SK-N-SH (cell line): ENCODE data around the gene NFASC. TPM values are rescaled to one million over a fixed set of nuclear protein-coding genes. Genes with fewer than 3 reads are reported as not detected.

ENCODE experiments used
- CTCF ChIA-PET: fragments of 300-600, 350-600 bp; formaldehyde crosslinking; extraction: SDS; loops from one replicate; lab custom pipeline; 2021; lab: Yijun Ruan, JAX
- POLR2A ChIA-PET: fragments of 350-600 bp; sonication (Branson Sonifier 250); formaldehyde crosslinking; extraction: SDS; loops from one replicate; lab custom pipeline; 2020; ENCODE audit warnings: antibody characterized with exemption, inconsistent platforms; lab: Yijun Ruan, JAX
- DNase-seq: peaks from one replicate; pipeline ENCODE4 v3.0.0; 2012
- H2AFZ ChIP-seq: fragments of 200-600 bp; sonication (generic); 2 replicates; pipeline ENCODE4 v1.8.1; 2016; ENCODE audit warnings: antibody characterized with exemption, mild to moderate bottlenecking, low read depth
- H3F3A ChIP-seq: fragments of 200-600 bp; sonication (generic); replicated peaks from 2 replicates; pipeline ENCODE3; 2016; ENCODE audit warnings: antibody characterized with exemption, mild to moderate bottlenecking; ENCODE audit not compliant: insufficient read depth
- H3K27ac ChIP-seq, 2 experiments: fragments of 200-500 bp in 1 of 2; fragments of 200-600 bp in 1 of 2; sonication (Bioruptor generic) in 1 of 2; sonication (generic), shearing (Covaris generic) in 1 of 2; 2 replicates each; pipeline versions ENCODE4 v1.5.1 to v1.6.1; 2014 to 2016; ENCODE audit warnings: low read depth in 2 of 2, inconsistent platforms in 1 of 2, low read length in 1 of 2, mild to moderate bottlenecking in 1 of 2, mixed read lengths in 1 of 2
- H3K27me3 ChIP-seq: fragments of 200-600 bp; sonication (generic), shearing (Covaris generic); 2 replicates; pipeline ENCODE4 v1.6.1; 2016; ENCODE audit warnings: mixed run types; ENCODE audit not compliant: insufficient read depth
- H3K36me3 ChIP-seq, 2 experiments: fragments of 200-500 bp in 1 of 2; fragments of 200-600 bp in 1 of 2; sonication (Bioruptor generic) in 1 of 2; sonication (generic) in 1 of 2; replicated peaks in 1 of 2; 2 replicates each; pipeline versions ENCODE3 to v1.5.1; 2014 to 2016; ENCODE audit warnings: low read length in 1 of 2, mild to moderate bottlenecking in 1 of 2; ENCODE audit not compliant: insufficient read depth in 2 of 2, control insufficient read depth in 1 of 2
- H3K4me1 ChIP-seq, 2 experiments: fragments of 200-500 bp in 1 of 2; fragments of 200-600 bp in 1 of 2; sonication (Bioruptor generic) in 1 of 2; sonication (generic), shearing (Covaris generic) in 1 of 2; 2 replicates each; pipeline versions ENCODE4 v1.5.1 to v1.6.1; 2014 to 2016; ENCODE audit warnings: low read depth in 1 of 2, low read length in 1 of 2, mixed run types in 1 of 2; ENCODE audit not compliant: insufficient read depth in 2 of 2, control insufficient read depth in 1 of 2
- H3K4me2 ChIP-seq: fragments of 200-600 bp; sonication (generic), shearing (Covaris generic); 2 replicates; pipeline ENCODE4 v1.6.1; 2017; ENCODE audit warnings: mixed run types
- H3K4me3 ChIP-seq, 2 experiments: fragments of 200-500 bp in 1 of 2; fragments of 200-600 bp in 1 of 2; sonication (Bioruptor generic) in 1 of 2; sonication (generic), shearing (Covaris generic) in 1 of 2; 2 replicates each; pipeline versions ENCODE4 v1.5.1 to v1.8.1; 2014 to 2016; ENCODE audit warnings: low read depth in 2 of 2, inconsistent platforms in 1 of 2, low read length in 1 of 2, mild to moderate bottlenecking in 1 of 2, mixed read lengths in 1 of 2, moderate library complexity in 1 of 2
- H3K79me2 ChIP-seq: fragments of 200-600 bp; sonication (generic); 2 replicates; pipeline ENCODE4 v1.8.1; 2017; ENCODE audit warnings: mild to moderate bottlenecking; ENCODE audit not compliant: insufficient read depth
- H3K9ac ChIP-seq: fragments of 200-600 bp; sonication (generic); 2 replicates; pipeline ENCODE4 v1.6.1; 2017; ENCODE audit warnings: mixed run types
- H3K9me2 ChIP-seq: fragments of 200-600 bp; sonication (generic); 2 replicates; pipeline ENCODE4 v1.6.1; 2017; ENCODE audit warnings: mixed run types
- H3K9me3 ChIP-seq: fragments of 200-600 bp; sonication (generic); 2 replicates; pipeline ENCODE4 v1.6.1; 2017; ENCODE audit warnings: mixed run types, mild to moderate bottlenecking, moderate library complexity
- H4K20me1 ChIP-seq: fragments of 200-600 bp; sonication (generic); 2 replicates; pipeline ENCODE4 v1.6.1; 2017; ENCODE audit warnings: mild to moderate bottlenecking, mixed run types; ENCODE audit not compliant: insufficient read depth
- CHD2 ChIP-seq: fragments of 150-350 bp; IDR thresholded peaks from 2 replicates; pipeline ENCODE4 v1.6.1; 2018; ENCODE audit warnings: low read length; ENCODE audit not compliant: partially characterized antibody
- FOSL2 ChIP-seq: IDR thresholded peaks from 2 replicates; pipeline ENCODE4 v1.4.0; 2012; ENCODE audit warnings: low read depth, mild to moderate bottlenecking, moderate library complexity, borderline replicate concordance
- FOXJ3 ChIP-seq: sonication (generic); formaldehyde crosslinking; IDR thresholded peaks from 2 replicates; pipeline ENCODE4 v1.5.1; 2020; ENCODE audit warnings: mild to moderate bottlenecking, missing genetic modification reagents
- FOXM1 ChIP-seq: IDR thresholded peaks from 2 replicates; pipeline ENCODE4 v1.4.0; 2012; ENCODE audit warnings: low read depth, mild to moderate bottlenecking
- GABPA ChIP-seq: IDR thresholded peaks from 2 replicates; pipeline ENCODE4 v1.4.0; 2012; ENCODE audit warnings: low read depth, mild to moderate bottlenecking
- JUND ChIP-seq: IDR thresholded peaks from 2 replicates; pipeline ENCODE4 v1.4.0; 2012
- NFIC ChIP-seq: IDR thresholded peaks from 2 replicates; pipeline ENCODE4 v1.4.0; 2012; ENCODE audit warnings: borderline replicate concordance
- POLR2AphosphoS5 ChIP-seq: IDR thresholded peaks from 2 replicates; pipeline ENCODE4 v1.6.1; 2012; ENCODE audit warnings: low read depth, low read length
- RAD21 ChIP-seq: IDR thresholded peaks from 2 replicates; pipeline ENCODE4 v1.6.1; 2012; ENCODE audit warnings: mild to moderate bottlenecking, low read length
- SMC3 ChIP-seq: IDR thresholded peaks from 2 replicates; pipeline ENCODE4 v1.6.1; 2012; ENCODE audit warnings: low read depth, low read length, improper control_type of control experiment
- TAF1 ChIP-seq: IDR thresholded peaks from 2 replicates; pipeline ENCODE4 v1.6.1; 2012; ENCODE audit warnings: low read depth, mild to moderate bottlenecking, low read length, moderate library complexity, borderline replicate concordance
- TCF12 ChIP-seq: IDR thresholded peaks from 2 replicates; pipeline ENCODE4 v1.4.0; 2012
- WGBS: methylation state at CpG from one replicate; pipeline ENCODE4 v1.1.6; 2017; ENCODE audit warnings: low lambda C conversion rate; 5-methylcytosine and 5-hydroxymethylcytosine counted together
- polyA plus RNA-seq, 3 experiments: library from polyadenylated mRNA; depleted of rRNA; stranded (reverse); fragments of >200 nt; gene quantifications; 2 replicates each; pipeline ENCODE4 v1.2.3, GENCODE V29; 2012
- TF ChIP-seq, protein P1 (sequence below): fragments of 200-600 bp; sonication (generic); IDR thresholded peaks from 2 replicates; pipeline ENCODE4 v1.6.1; 2017; ENCODE audit warnings: antibody characterized with exemption, mild to moderate bottlenecking, moderate library complexity
- TF ChIP-seq, protein P2 (sequence below): IDR thresholded peaks from 2 replicates; pipeline ENCODE4 v1.4.0; 2012; ENCODE audit warnings: low read depth, borderline replicate concordance
- TF ChIP-seq, protein P3 (sequence below): IDR thresholded peaks from 2 replicates; pipeline ENCODE4 v1.4.0; 2012; ENCODE audit warnings: low read depth, borderline replicate concordance
- TF ChIP-seq, protein P4 (sequence below): fragments of 150-350 bp; IDR thresholded peaks from 2 replicates; pipeline ENCODE4 v1.6.1; 2017; ENCODE audit warnings: antibody characterized with exemption, low read length, low read depth, borderline replicate concordance

The NFASC gene
- polyA plus RNA-seq, 1 of the 3 experiments (the other 2 are of a cell fraction): 6.0 TPM

DNA sequence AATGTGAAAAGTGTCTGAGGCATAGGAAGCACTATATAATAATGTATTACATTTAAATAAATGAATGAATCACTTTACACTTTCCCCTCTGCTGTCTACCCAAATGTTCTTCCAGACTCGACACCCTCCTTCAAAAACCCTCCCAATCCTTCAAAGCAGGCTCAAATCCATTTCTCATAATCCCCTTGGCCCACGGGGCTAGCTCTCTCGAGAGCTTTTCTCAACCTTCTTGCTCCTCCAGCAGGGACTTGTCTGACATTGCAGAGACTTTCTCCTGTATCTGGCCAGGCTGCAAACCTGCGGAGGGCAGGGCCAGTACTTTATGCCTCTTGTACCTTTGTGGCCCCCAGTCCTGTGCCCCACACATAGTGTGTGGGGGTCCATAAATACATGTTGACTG is 158.3 kb downstream of the NFASC start:
- Histone ChIP-seq H3K9ac (no peak overlapping the region), H2AFZ (no peak overlapping the region), H3K9me3 (no peaks in the 10 kb centered on the region), H3K36me3 (no peaks in the 10 kb centered on the region), H3K4me1 (peaks cover 0 to 8% of the 10 kb centered on the region in 2 experiments; a peak in 1 of 4 replicates), H3K27me3 (peaks cover 16% of the 10 kb centered on the region), H3K4me3 (no peak overlapping the region), H3K27ac (no peak overlapping the region), H3K79me2 (no peaks in the 10 kb centered on the region), H3K9me2 (no peaks in the 10 kb centered on the region), H3K4me2 (no peak overlapping the region), H4K20me1 (no peaks in the 10 kb centered on the region), H3F3A (no peaks in the 10 kb centered on the region)
- TF ChIP-seq JUND: no peak
- no peak for TF ChIP-seq FOXM1
- TF ChIP-seq, protein P1, sequence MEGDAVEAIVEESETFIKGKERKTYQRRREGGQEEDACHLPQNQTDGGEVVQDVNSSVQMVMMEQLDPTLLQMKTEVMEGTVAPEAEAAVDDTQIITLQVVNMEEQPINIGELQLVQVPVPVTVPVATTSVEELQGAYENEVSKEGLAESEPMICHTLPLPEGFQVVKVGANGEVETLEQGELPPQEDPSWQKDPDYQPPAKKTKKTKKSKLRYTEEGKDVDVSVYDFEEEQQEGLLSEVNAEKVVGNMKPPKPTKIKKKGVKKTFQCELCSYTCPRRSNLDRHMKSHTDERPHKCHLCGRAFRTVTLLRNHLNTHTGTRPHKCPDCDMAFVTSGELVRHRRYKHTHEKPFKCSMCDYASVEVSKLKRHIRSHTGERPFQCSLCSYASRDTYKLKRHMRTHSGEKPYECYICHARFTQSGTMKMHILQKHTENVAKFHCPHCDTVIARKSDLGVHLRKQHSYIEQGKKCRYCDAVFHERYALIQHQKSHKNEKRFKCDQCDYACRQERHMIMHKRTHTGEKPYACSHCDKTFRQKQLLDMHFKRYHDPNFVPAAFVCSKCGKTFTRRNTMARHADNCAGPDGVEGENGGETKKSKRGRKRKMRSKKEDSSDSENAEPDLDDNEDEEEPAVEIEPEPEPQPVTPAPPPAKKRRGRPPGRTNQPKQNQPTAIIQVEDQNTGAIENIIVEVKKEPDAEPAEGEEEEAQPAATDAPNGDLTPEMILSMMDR: no peak
- CTCF ChIA-PET: interaction anchor here (1.0 to 7.7 kb wide), 2 partner anchors 32 to 40 kb away, joined by 3 to 58 read pairs; no protein-coding TSS in a partner anchor
- POLR2A ChIA-PET: no interaction called here
- 47% methylated on average over 4 of the region's 4 CpGs for WGBS
- DNase-seq: no peak

DNA sequence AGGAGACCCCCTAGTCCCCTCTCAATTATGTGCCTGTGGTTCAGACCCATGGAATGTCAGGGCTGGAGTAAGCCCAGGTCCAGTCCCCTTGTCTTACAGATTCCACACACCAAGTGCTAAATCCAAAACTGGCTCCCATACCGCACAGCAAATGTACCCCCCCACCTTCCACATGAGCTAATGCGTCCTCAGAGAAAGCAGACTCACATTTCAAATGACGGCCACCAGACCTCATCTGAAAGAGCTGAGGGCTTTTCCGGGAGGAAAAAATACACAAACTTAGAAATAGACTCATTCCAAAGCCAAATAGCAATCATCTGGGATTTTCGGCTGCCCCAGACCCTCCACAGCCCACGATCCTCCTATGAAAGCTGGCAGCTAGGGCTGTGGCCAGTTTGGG is 159.6 kb downstream of the NFASC start:
- peaks cover 0 to 8% of the 10 kb centered on the region in 2 experiments; a peak in 1 of 4 replicates for H3K4me1 ChIP-seq
- no peak overlapping the region for H3K9ac ChIP-seq
- no peaks in the 10 kb centered on the region for H3K9me2 ChIP-seq
- no peak overlapping the region for H3K27ac ChIP-seq
- H3K36me3 ChIP-seq: no peaks in the 10 kb centered on the region
- H3K79me2 ChIP-seq: no peaks in the 10 kb centered on the region
- CTCF ChIA-PET: interaction anchor here (0.9 to 7.7 kb wide), 3 partner anchors 31 to 73 kb away, joined by 3 to 58 read pairs (median 4); no protein-coding TSS in a partner anchor
- WGBS: 66% methylated on average over 4 of the region's 6 CpGs
- H3F3A ChIP-seq: no peaks in the 10 kb centered on the region
- no peaks in the 10 kb centered on the region for H4K20me1 ChIP-seq
- POLR2A ChIA-PET: no interaction called here
- no peak overlapping the region for H3K4me2 ChIP-seq
- H3K4me3 ChIP-seq: no peak overlapping the region
- no peak overlapping the region for H2AFZ ChIP-seq
- no peaks in the 10 kb centered on the region for H3K9me3 ChIP-seq
- TF ChIP-seq, protein P2, sequence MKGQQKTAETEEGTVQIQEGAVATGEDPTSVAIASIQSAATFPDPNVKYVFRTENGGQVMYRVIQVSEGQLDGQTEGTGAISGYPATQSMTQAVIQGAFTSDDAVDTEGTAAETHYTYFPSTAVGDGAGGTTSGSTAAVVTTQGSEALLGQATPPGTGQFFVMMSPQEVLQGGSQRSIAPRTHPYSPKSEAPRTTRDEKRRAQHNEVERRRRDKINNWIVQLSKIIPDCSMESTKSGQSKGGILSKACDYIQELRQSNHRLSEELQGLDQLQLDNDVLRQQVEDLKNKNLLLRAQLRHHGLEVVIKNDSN: no peak
- TF ChIP-seq TCF12: no peak
- peaks cover 16% of the 10 kb centered on the region for H3K27me3 ChIP-seq
- no peak for DNase-seq

DNA sequence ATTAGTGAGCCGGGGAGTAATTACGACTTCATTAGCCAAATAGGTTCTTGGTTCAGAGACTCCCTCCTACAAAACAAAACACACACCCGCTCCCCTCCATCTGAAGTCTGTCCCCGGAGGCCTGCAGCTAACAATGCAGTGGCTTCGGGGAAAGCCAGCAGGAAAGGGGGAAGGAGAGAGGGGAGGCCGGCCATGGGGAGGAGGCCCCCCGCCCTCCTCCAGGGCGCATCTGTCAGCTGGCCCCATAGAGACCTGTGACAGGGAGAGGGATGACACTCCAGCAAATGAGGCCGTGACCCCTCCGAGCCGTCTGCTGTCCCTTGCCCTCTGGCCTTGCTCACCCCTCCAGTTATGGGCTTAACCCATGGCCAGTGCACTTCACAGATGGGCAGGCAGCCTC is 160.2 kb downstream of the NFASC start:
- Histone ChIP-seq H3K27ac (no peak overlapping the region), H4K20me1 (no peaks in the 10 kb centered on the region), H3K36me3 (no peaks in the 10 kb centered on the region), H3K9ac (no peak overlapping the region), H3K9me2 (no peaks in the 10 kb centered on the region), H3K9me3 (no peaks in the 10 kb centered on the region), H3K4me2 (no peak overlapping the region), H3K79me2 (no peaks in the 10 kb centered on the region), H3K27me3 (peaks cover 18% of the 10 kb centered on the region), H3F3A (no peaks in the 10 kb centered on the region), H3K4me3 (no peak overlapping the region), H2AFZ (no peak overlapping the region), H3K4me1 (peaks cover 0 to 8% of the 10 kb centered on the region in 2 experiments; a peak in 1 of 4 replicates)
- POLR2A ChIA-PET: no interaction called here
- CTCF ChIA-PET: interaction anchor here (0.9 to 7.7 kb wide), 2 partner anchors 31 to 74 kb away, joined by 4 to 58 read pairs; no protein-coding TSS in a partner anchor
- DNase-seq: no peak
- 65% methylated on average over 7 of the region's 11 CpGs for WGBS
- TF ChIP-seq NFIC (no peak), SMC3 (no peak), POLR2AphosphoS5 (no peak), FOXJ3 (CRISPR knock-in tag) (no peak), TCF12 (no peak), RAD21 (no peak), TAF1 (no peak), CHD2 (no peak), FOSL2 (no peak), FOXM1 (no peak), GABPA (no peak)
- TF ChIP-seq, protein P3, sequence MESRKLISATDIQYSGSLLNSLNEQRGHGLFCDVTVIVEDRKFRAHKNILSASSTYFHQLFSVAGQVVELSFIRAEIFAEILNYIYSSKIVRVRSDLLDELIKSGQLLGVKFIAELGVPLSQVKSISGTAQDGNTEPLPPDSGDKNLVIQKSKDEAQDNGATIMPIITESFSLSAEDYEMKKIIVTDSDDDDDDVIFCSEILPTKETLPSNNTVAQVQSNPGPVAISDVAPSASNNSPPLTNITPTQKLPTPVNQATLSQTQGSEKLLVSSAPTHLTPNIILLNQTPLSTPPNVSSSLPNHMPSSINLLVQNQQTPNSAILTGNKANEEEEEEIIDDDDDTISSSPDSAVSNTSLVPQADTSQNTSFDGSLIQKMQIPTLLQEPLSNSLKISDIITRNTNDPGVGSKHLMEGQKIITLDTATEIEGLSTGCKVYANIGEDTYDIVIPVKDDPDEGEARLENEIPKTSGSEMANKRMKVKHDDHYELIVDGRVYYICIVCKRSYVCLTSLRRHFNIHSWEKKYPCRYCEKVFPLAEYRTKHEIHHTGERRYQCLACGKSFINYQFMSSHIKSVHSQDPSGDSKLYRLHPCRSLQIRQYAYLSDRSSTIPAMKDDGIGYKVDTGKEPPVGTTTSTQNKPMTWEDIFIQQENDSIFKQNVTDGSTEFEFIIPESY: no peak
- TF ChIP-seq, protein P4, sequence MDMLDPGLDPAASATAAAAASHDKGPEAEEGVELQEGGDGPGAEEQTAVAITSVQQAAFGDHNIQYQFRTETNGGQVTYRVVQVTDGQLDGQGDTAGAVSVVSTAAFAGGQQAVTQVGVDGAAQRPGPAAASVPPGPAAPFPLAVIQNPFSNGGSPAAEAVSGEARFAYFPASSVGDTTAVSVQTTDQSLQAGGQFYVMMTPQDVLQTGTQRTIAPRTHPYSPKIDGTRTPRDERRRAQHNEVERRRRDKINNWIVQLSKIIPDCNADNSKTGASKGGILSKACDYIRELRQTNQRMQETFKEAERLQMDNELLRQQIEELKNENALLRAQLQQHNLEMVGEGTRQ: no peak
- TF ChIP-seq, protein P2: no peak
